Esophagus squamous epithelium (tissue), 4 donors: ENCODE measurements around the gene SH3RF1.

Source experiments
- POLR2A ChIP-seq, 4 donors: fragments of 450-650 bp; IDR thresholded peaks; one replicate each; pipeline ENCODE4 v1.6.1; 2017; ENCODE audit warnings: antibody characterized with exemption in 4 of 4, mild to moderate bottlenecking in 4 of 4, moderate library complexity in 3 of 4
- TF ChIP-seq, protein P1 (sequence below), 6 experiments: fragments of 450-650 bp in 4 of 6; fragments of 200-600 bp in 2 of 6; sonication (generic) in 2 of 6; IDR thresholded peaks; one replicate each; pipeline ENCODE4 v1.5.1; 2016 to 2019; ENCODE audit warnings: antibody characterized with exemption in 6 of 6, mild to moderate bottlenecking in 4 of 6, moderate library complexity in 4 of 6

- TF ChIP-seq, protein P1, sequence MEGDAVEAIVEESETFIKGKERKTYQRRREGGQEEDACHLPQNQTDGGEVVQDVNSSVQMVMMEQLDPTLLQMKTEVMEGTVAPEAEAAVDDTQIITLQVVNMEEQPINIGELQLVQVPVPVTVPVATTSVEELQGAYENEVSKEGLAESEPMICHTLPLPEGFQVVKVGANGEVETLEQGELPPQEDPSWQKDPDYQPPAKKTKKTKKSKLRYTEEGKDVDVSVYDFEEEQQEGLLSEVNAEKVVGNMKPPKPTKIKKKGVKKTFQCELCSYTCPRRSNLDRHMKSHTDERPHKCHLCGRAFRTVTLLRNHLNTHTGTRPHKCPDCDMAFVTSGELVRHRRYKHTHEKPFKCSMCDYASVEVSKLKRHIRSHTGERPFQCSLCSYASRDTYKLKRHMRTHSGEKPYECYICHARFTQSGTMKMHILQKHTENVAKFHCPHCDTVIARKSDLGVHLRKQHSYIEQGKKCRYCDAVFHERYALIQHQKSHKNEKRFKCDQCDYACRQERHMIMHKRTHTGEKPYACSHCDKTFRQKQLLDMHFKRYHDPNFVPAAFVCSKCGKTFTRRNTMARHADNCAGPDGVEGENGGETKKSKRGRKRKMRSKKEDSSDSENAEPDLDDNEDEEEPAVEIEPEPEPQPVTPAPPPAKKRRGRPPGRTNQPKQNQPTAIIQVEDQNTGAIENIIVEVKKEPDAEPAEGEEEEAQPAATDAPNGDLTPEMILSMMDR (IDR thresholded peaks at IDR 0.05) = no peak
- TF ChIP-seq POLR2A (IDR thresholded peaks at IDR 0.05) = no peak
These were observed 117.2 kb downstream of the SH3RF1 start for GRCh38 chr4:169153481-169154087.
